Stomach smooth muscle (tissue), 2 donors: Measurements from ENCODE around the gene RPTOR.

Experiments used
- H3K27ac ChIP-seq: one replicate; pipeline ENCODE4 v1.7.0; 2013; ENCODE audit warnings: mild to moderate bottlenecking, low read length, inconsistent platforms
- H3K27me3 ChIP-seq, 2 donors: one replicate each; pipeline ENCODE4 v1.7.0; 2013; ENCODE audit warnings: low read length in 2 of 2; ENCODE audit not compliant: insufficient read depth in 2 of 2, control insufficient read depth in 1 of 2
- H3K36me3 ChIP-seq, 2 donors: one replicate each; pipeline ENCODE4 v1.7.0; 2013; ENCODE audit warnings: low read length in 2 of 2; ENCODE audit not compliant: control insufficient read depth in 2 of 2, insufficient read depth in 2 of 2
- H3K4me1 ChIP-seq: one replicate; pipeline ENCODE4 v1.7.0; 2013; ENCODE audit warnings: low read length; ENCODE audit not compliant: control insufficient read depth, insufficient read depth
- H3K4me3 ChIP-seq, 2 donors: one replicate each; pipeline ENCODE4 v1.7.0; 2013; ENCODE audit warnings: low read length in 2 of 2
- H3K9ac ChIP-seq, 2 donors: one replicate each; pipeline ENCODE4 v1.7.0; 2013; ENCODE audit warnings: low read length in 2 of 2, mild to moderate bottlenecking in 1 of 2
- H3K9me3 ChIP-seq, 2 donors: one replicate each; pipeline ENCODE4 v1.7.0; 2013; ENCODE audit warnings: low read length in 2 of 2; ENCODE audit not compliant: control insufficient read depth in 2 of 2
- donor health status: healthy.
- donor health status: Pancreatic carcinoma.

Gene RPTOR

DNA sequence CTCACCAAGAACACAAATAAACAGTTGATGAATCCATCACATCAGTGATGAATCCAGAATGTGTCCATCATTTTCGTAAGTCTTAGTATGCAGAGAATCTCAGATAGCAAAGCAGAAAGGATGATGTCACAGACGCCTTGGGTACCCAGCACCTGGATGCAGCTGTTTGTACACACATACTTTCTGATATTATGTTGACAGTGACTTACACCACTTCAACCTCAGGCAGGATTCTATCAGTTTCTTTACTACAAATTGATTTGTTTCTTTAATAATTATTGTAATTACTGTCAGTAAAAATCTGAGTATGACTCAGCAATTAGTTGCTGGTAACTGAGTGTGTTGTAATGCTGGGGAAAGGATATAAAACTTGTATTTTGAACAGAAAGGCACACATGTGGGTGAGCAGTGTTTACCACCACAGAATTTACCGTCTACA is 159.8 kb downstream of the RPTOR start:
- Histone ChIP-seq H3K9me3 (no peaks in the 10 kb centered on the region), H3K4me3 (no peak overlapping the region), H3K27me3 (no peaks in the 10 kb centered on the region), H3K36me3 (peaks cover 7 to 9% of the 10 kb centered on the region in 2 donors), H3K27ac (no peak overlapping the region), H3K9ac (no peak overlapping the region), H3K4me1 (peaks cover 6% of the 10 kb centered on the region)

DNA sequence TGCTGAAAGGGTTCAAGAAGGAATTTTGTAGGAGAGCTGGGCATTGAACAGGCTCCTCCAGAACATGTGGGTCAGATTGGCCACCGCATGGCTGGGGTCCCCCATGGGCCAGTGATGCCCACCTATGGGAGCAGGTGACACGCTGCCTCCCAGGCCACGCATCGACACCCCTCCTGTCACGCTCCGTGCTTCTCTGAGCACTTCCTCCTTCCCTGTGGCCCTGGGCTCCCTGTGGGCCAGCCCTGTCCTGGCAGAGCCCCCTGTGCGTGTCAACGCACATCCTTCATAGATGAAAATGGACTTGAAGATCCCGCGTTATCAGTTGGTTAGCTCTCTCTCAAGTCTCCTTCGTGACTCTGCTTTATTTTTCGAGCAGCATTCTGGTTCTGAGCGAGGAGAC is 160.3 kb downstream of the RPTOR start:
- no peaks in the 10 kb centered on the region for H3K9me3 ChIP-seq
- H3K4me1 ChIP-seq = peaks cover 6% of the 10 kb centered on the region
- H3K9ac ChIP-seq = no peak overlapping the region
- no peaks in the 10 kb centered on the region for H3K27me3 ChIP-seq
- peaks cover 7 to 9% of the 10 kb centered on the region in 2 donors for H3K36me3 ChIP-seq
- no peak overlapping the region for H3K4me3 ChIP-seq
- no peak overlapping the region for H3K27ac ChIP-seq

DNA sequence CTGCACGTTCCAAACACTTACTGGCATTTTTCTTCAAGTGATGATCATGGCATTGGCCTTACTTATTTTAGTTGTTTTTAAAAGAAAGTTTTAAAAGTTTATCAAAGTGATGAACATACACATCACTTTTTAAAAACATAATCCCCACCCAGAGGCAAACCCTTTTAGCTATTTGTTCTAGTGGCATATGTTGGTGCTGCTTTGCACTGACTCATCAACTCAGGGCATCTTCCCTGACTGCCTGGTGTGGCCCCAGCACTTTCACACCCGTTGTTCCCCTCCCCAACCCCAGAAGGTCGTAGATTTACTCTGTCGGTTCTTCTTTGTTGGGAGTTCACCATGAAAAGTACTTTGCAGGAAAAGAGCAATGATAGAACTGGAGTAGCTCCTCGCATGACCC is 161.3 kb downstream of the RPTOR start:
- Histone ChIP-seq H3K27me3 (no peaks in the 10 kb centered on the region), H3K4me3 (no peak overlapping the region), H3K36me3 (peaks cover 7 to 9% of the 10 kb centered on the region in 2 donors), H3K4me1 (peaks cover 6% of the 10 kb centered on the region), H3K9ac (no peak overlapping the region), H3K27ac (no peak overlapping the region), H3K9me3 (no peaks in the 10 kb centered on the region)

DNA sequence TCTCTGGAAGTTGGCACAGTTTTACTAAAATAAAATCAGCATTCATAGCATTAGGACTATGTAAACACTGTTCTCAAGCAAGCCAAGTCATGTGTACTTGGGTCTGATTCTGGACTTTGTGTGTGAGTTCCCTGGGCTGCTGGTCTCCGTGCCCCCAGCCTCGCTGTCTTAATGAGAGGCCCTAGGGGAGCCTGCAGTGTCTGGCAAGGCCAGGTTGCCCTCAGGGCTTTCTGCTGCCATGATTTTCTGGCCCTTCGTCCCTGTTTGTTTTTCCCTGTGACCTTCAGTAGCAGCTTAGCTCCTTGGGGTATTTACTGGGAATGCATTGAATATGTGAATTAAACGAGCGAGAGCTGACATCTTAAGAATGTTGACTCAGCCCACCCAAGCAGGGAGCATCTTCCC is 161.8 kb downstream of the RPTOR start:
- Histone ChIP-seq H3K4me1 (peaks cover 6% of the 10 kb centered on the region), H3K9ac (no peak overlapping the region), H3K27ac (no peak overlapping the region), H3K36me3 (peaks cover 7 to 9% of the 10 kb centered on the region in 2 donors), H3K4me3 (no peak overlapping the region), H3K27me3 (no peaks in the 10 kb centered on the region), H3K9me3 (no peaks in the 10 kb centered on the region)

DNA sequence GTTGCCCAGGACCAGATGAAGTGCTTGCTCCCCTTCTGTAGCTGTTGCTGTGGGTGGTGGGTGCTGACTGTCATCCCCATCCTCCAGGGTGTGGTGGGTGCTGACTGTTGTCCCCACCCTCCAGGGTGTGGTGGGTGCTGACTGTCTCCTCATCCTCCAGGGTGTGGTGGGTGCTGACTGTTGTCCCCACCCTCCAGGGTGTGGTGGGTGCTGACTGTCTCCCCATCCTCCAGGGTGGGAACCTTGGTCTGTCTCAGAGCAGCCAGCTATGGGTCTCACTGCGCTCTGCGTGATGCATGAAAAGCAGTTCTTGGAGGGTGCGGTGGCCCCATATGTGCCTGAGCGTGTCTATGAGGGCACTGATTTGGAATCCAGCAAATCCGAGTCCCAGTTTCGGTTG is 163.8 kb downstream of the RPTOR start:
- no peaks in the 10 kb centered on the region for H3K9me3 ChIP-seq
- H3K27ac ChIP-seq = no peak overlapping the region
- no peaks in the 10 kb centered on the region for H3K27me3 ChIP-seq
- H3K4me3 ChIP-seq = no peak overlapping the region
- H3K36me3 ChIP-seq = peaks cover 7 to 9% of the 10 kb centered on the region in 2 donors
- no peak overlapping the region for H3K9ac ChIP-seq
- peaks cover 6% of the 10 kb centered on the region for H3K4me1 ChIP-seq

DNA sequence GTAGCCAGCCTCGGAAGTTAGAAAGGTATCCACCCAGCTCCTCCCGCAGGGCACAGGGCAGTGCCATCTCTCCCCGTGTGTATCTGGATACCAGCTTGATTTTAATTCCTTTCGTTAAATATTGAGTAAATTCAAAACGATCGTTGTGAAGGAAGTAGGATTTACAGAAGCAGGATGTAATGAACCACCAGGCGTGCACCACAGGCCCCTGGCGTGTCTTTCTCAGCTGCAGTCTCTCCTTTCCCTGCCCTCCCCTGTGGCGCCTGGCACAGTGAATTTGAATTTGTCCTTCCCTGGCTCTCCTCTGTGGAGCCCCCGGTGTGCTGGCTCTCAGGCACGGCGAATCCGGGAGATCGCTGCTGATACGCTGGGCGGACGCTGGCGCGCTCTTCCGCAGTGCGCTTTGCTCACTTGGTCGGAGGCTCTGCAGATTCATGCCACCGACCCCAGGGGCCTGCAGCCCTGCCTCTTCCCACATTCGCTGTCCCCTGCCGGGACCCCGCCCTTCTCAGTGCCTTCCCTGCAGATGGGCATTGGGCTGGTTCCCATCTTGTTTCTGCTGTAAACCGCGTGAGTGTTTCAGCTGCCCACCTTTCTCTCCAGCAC is 164.6 kb downstream of the RPTOR start:
- H3K9me3 ChIP-seq = no peaks in the 10 kb centered on the region
- H3K36me3 ChIP-seq = peaks cover 7 to 9% of the 10 kb centered on the region in 2 donors
- peaks cover 6% of the 10 kb centered on the region for H3K4me1 ChIP-seq
- H3K27me3 ChIP-seq = no peaks in the 10 kb centered on the region
- no peak overlapping the region for H3K4me3 ChIP-seq
- H3K9ac ChIP-seq = no peak overlapping the region
- H3K27ac ChIP-seq = no peak overlapping the region

DNA sequence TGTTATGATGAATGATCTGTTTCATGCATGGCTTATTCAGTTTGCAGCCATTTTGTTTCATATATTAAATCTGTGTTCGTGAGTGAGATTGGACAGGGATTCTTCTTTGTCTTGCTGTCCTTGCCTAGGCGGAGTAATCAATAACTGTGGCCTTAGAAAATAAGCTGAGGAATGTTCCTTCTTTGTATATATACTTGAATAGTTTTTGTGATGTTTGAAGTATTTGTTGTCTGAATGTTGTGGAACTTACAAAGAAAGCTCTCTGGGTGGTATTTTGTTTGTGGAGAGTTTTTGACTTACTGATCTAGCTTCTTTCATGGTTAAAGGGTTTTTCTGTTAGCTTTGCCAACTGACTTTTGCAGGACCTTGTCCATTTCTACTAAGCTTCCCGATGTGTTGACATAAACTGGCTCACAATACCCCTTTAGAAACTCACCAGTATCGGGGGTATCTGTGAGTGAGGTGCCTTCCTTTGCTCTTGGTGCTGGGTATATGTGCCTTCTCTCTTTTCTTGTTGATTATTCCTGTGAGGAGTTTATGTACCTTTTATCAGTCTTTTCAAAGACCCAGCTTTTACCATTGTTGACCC is 166.2 kb downstream of the RPTOR start:
- Histone ChIP-seq H3K4me1 (peaks cover 6% of the 10 kb centered on the region), H3K27me3 (no peaks in the 10 kb centered on the region), H3K9me3 (no peaks in the 10 kb centered on the region), H3K27ac (no peak overlapping the region), H3K9ac (no peak overlapping the region), H3K4me3 (no peak overlapping the region), H3K36me3 (peaks cover 7 to 9% of the 10 kb centered on the region in 2 donors)

DNA sequence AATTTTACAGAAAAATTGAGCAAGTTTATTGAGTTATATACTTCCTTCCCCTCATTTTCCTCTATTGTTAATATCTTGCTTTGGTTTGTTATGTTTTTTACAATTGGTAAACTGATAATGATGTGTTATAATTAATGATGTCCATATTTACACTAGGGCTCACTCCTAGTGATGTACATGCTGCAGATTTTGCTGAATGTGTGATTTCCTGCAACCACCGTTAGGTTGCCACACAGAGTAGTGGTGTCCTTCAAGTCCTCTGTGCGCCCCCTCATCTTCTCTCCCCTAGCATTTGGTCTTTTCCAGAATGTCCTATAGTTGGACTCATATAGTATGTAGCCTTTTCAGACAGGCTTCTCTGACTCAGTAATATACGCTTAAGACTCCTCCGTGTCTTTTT is 167.5 kb downstream of the RPTOR start:
- H3K27me3 ChIP-seq = no peaks in the 10 kb centered on the region
- peaks cover 7 to 9% of the 10 kb centered on the region in 2 donors for H3K36me3 ChIP-seq
- no peaks in the 10 kb centered on the region for H3K9me3 ChIP-seq
- H3K9ac ChIP-seq = no peak overlapping the region
- H3K4me3 ChIP-seq = no peak overlapping the region
- no peaks in the 10 kb centered on the region for H3K4me1 ChIP-seq
- no peak overlapping the region for H3K27ac ChIP-seq

DNA sequence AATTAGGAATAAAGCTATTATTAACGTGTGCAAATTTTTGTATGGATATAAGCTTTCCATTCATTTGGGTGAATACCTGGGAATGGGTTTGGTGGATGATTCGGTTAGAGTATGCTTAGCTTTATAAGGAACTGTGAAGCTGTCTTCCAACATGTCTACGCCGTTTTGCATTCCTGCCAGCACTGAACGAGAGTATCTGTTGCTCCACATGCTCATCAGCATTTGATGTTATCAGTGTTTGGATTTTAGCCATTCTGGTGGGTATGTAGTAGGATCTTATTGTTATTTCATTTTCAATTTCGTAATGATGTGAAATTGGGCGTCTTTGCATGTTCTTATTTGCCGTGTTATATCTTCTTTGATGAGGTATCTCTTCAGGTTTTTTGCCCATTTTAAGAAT is 168.0 kb downstream of the RPTOR start:
- Histone ChIP-seq H3K36me3 (peaks cover 7 to 9% of the 10 kb centered on the region in 2 donors), H3K4me3 (no peak overlapping the region), H3K9me3 (no peaks in the 10 kb centered on the region), H3K27ac (no peak overlapping the region), H3K4me1 (no peaks in the 10 kb centered on the region), H3K9ac (no peak overlapping the region), H3K27me3 (no peaks in the 10 kb centered on the region)

DNA sequence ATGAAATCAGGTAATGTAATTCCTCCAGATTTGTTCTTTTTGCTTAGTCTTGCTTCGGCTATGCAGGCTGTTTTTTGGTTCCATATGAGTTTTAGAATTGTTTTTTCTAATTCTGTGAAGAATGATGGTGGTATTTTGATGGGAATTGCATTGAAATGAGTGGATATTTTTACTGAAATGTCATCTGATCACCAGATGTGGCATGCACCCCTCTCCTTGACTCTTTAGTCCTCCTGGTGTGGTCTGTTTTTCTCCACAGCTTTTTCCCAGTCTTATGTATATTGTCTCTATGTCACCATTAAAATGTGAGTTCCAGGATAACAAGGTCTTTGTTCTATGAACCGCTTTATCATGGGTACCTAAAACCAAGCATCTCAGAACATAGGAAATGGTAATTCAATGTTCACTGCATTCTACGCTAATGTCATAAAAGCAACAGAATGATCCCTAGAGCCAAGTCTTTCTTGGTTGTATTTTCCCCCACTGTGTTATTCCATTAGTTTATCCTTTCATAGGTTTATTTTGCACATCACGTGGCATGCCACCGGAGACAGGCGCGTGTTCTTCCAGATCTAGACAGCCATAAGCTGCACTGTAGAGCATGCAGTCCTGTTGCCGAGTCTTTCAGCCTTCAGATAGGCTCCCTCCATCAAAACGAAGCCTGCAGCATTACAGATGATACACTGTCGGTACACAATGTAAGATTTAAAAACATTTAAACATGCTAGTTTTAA is 172.5 kb downstream of the RPTOR start:
- no peak overlapping the region for H3K9ac ChIP-seq
- no peak overlapping the region for H3K4me3 ChIP-seq
- no peaks in the 10 kb centered on the region for H3K27me3 ChIP-seq
- no peaks in the 10 kb centered on the region for H3K9me3 ChIP-seq
- no peaks in the 10 kb centered on the region for H3K4me1 ChIP-seq
- no peaks in the 10 kb centered on the region for H3K36me3 ChIP-seq
- H3K27ac ChIP-seq = no peak overlapping the region

DNA sequence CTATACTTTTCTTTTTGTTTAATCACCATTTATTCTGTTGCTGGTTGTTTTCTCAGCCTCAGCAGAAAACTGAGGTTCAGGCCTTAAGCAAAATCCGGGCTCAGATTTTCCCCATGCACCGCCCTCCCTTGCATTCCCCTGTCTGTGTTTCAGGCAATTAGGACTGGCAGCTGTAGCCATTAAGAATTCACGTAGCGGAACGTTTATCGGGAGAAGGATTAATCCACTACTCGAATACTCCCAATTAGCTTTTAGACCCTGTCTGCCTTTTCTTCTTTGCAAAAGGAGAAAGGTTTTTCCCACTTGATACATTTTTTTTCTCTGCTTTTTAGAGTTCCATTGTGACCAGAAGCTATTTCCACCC is 173.1 kb downstream of the RPTOR start:
- Histone ChIP-seq H3K36me3 (no peaks in the 10 kb centered on the region), H3K4me1 (no peaks in the 10 kb centered on the region), H3K4me3 (no peak overlapping the region), H3K9me3 (no peaks in the 10 kb centered on the region), H3K27ac (no peak overlapping the region), H3K9ac (no peak overlapping the region), H3K27me3 (no peaks in the 10 kb centered on the region)
